ENCODE data around the gene HOXD8. TPM values are rescaled to one million over a fixed set of nuclear protein-coding genes. Genes with fewer than 3 reads are reported as not detected.
A peak's percentile ranks its signal among the peaks of the same experiment; 100 is the strongest.

HOXD8 gene
- total RNA-seq, 1 donor from 2014 or later: not detected

DNA sequence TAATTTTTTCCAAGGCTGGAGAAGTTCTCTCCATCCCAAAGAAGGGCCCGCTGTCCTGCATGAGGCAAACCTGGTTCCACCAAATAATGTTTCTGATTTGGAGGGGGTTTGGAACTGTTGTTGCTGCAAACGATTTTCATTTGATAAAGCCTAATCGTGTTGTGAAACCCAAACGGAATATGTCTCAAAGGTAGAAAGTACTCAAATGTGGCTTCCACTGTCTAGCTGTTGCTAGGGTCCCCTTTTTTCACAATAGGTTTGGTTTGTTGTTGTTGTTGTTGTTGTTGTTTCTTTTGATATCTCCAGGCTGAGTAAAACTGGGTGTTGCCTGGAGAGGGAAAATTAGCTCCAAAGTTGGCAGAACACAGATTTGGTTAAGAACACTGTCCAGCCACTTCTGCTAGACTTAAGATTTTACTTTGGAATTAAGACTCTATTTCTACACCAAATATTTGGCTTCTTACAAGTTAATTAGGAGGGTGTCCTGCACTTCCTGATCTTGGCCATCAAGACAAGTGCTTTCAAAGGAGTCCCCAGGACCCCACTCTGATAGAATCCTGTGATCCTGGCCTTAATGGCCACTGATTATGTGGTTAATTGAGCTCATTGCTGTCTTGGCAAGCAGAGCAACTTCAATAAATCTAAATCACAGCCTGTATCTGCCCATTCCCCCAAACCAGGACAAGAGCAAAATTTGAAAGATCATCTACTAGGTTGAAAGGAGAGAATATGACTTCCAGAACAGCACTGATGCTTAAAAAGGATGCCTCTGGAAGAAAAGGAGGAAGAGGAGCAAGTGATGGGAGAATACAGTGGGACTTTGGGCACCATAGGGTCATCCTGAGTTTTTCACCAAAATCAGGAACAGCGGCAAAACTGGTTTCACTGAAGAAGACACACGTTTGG is 40.3 kb upstream of the HOXD8 start:
- Mint-ChIP-seq H3K9me3 (ENCODE audit: unreplicated experiment) (no peaks in the 10 kb centered on the region), H3K36me3 (ENCODE audit: unreplicated experiment) (no peaks in the 10 kb centered on the region), H3K27me3 (ENCODE audit: unreplicated experiment) (peaks cover 90% of the 10 kb centered on the region), H3K4me1 (ENCODE audit: unreplicated experiment) (peaks cover 31% of the 10 kb centered on the region), H3K27ac (ENCODE audit: unreplicated experiment) (no peak overlapping the region), H3K4me3 (ENCODE audit: unreplicated experiment) (no peak overlapping the region)
- no peak for DNase-seq (ENCODE audit: extremely low spot score, unreplicated experiment)
- no peak for TF ChIP-seq CTCF (IDR thresholded peaks at IDR 0.05)

GRCh38 chr2:176089843-176090395 is 39.6 kb upstream of the HOXD8 start:
- no peak for DNase-seq (ENCODE audit: extremely low spot score, unreplicated experiment)
- peaks cover 90% of the 10 kb centered on the region for H3K27me3 Mint-ChIP-seq (ENCODE audit: unreplicated experiment)
- TF ChIP-seq CTCF (IDR thresholded peaks at IDR 0.05): no peak
- no peaks in the 10 kb centered on the region for H3K36me3 Mint-ChIP-seq (ENCODE audit: unreplicated experiment)
- peaks cover 26% of the 10 kb centered on the region for H3K4me1 Mint-ChIP-seq (ENCODE audit: unreplicated experiment)
- H3K9me3 Mint-ChIP-seq (ENCODE audit: unreplicated experiment): no peaks in the 10 kb centered on the region
- no peak overlapping the region for H3K4me3 Mint-ChIP-seq (ENCODE audit: unreplicated experiment)
- H3K27ac Mint-ChIP-seq (ENCODE audit: unreplicated experiment): no peak overlapping the region

GRCh38 chr2:176090862-176091261 is 38.6 kb upstream of the HOXD8 start:
- H3K27ac Mint-ChIP-seq (ENCODE audit: unreplicated experiment): no peak overlapping the region
- TF ChIP-seq CTCF (IDR thresholded peaks at IDR 0.05): no peak
- H3K4me3 Mint-ChIP-seq (ENCODE audit: unreplicated experiment): no peak overlapping the region
- peaks cover 91% of the 10 kb centered on the region for H3K27me3 Mint-ChIP-seq (ENCODE audit: unreplicated experiment)
- peaks cover 26% of the 10 kb centered on the region for H3K4me1 Mint-ChIP-seq (ENCODE audit: unreplicated experiment)
- no peak for DNase-seq (ENCODE audit: extremely low spot score, unreplicated experiment)
- no peaks in the 10 kb centered on the region for H3K36me3 Mint-ChIP-seq (ENCODE audit: unreplicated experiment)
- no peaks in the 10 kb centered on the region for H3K9me3 Mint-ChIP-seq (ENCODE audit: unreplicated experiment)

DNA sequence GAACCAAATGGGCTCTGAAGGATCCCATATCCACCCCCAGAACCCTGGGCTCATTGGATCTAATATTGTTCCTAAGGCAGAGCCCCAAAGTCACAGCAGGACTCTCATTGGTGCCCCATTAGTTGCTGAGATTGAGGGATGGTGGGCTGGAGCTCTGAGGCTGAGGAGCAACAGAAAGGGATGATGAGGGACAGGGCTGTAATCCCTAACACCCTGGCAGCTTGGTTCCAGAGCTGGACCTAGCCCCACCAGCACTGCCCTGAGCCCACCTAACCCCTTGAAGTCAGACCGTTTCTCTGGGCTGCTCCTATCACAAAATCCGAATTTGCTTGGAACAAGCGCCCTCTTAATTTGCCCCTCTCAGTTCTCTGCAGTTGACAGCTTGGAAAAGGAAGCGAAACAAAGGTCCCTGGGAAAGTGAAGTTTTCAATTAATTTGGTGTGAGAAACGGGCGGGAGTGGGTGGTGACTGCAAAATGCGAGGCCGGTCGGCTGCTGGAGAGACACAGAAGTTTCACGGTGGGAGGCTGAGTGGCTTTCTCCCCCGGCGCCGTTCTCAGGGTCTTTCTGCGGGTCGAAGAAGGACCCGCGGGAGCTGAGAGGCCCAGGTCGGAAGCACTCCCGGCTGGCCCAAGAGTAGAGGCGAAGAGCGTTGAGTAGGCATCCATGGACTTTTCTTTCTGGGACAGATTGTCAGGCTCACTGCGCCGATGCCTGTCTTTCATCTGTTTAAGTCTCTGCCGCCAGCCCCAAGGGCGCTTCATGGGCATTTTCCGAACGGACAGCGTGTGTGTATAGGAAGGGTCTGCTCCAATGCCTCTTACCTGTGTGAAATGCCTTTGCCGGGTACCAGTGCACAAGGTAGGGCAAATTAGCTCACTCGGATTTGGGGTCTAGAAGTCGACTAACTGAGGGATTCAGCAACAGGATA is 37.9 kb upstream of the HOXD8 start:
- Mint-ChIP-seq H3K36me3 (ENCODE audit: unreplicated experiment) (no peaks in the 10 kb centered on the region), H3K9me3 (ENCODE audit: unreplicated experiment) (no peaks in the 10 kb centered on the region)

More for the DNA sequence above, 37.9 kb upstream of the HOXD8 start:
- no peak overlapping the region for H3K27ac Mint-ChIP-seq (ENCODE audit: unreplicated experiment)
- peak overlapping the region; percentile 58 for H3K4me3 Mint-ChIP-seq (ENCODE audit: unreplicated experiment)
- H3K4me1 Mint-ChIP-seq (ENCODE audit: unreplicated experiment): peaks cover 27% of the 10 kb centered on the region
- peaks cover 92% of the 10 kb centered on the region for H3K27me3 Mint-ChIP-seq (ENCODE audit: unreplicated experiment)
- no peak for TF ChIP-seq CTCF (IDR thresholded peaks at IDR 0.05)
- peak; percentile 57 for DNase-seq (ENCODE audit: extremely low spot score, unreplicated experiment)

All from osteocyte (in vitro differentiated cells).